Stimulated activated CD4-positive, alpha-beta T cell treated with anti-CD3 and anti-CD28 coated beads, Interleukin-15, amount 100 ng/mL, for 1 hour (primary cell): Measurements from ENCODE around the gene ZMYM5.
"Not testable (repeated sequence)": the region's sequence is repeated elsewhere in the genome, so short reads cannot be mapped to it uniquely, and the experiment has no call there.

Source experiments
- DNase-seq, 2 donors: peaks; one replicate each; pipeline ENCODE4 v3.0.0-alpha.2; 2020; ENCODE audit warnings: low read depth in 1 of 2, low spot score in 1 of 2

The ZMYM5 gene

GRCh38 chr13:19863323-19864023 lies at the start of gene ZMYM5:
Gene ZMYM5 (minus strand): TSS chr13:19863649. CDS start chr13:19852180, 11,469 bp downstream.
- peak; percentile 87 to 91 for DNase-seq

- no peak for DNase-seq
Observed at GRCh38 chr13:19910336-19911072, 47.1 kb upstream of the ZMYM5 start.

GRCh38 chr13:19908350-19908986 lies 45.0 kb upstream of the ZMYM5 start:
- no peak for DNase-seq

GRCh38 chr13:19905487-19906195 lies 42.2 kb upstream of the ZMYM5 start:
- not testable (repeated sequence) for DNase-seq

- no peak for DNase-seq
Observed at GRCh38 chr13:19890030-19890429, 26.6 kb upstream of the ZMYM5 start.

GRCh38 chr13:19888799-19889198 lies 25.4 kb upstream of the ZMYM5 start:
- no peak for DNase-seq

GRCh38 chr13:19882231-19882630 lies 18.8 kb upstream of the ZMYM5 start:
- no peak for DNase-seq

GRCh38 chr13:19881641-19882040 lies 18.2 kb upstream of the ZMYM5 start:
- no peak for DNase-seq

GRCh38 chr13:19864746-19865309 lies 1.4 kb upstream of the ZMYM5 start:
- peak; percentile 35 to 39 for DNase-seq

- DNase-seq, result peak; percentile 40 to 45
Observed at GRCh38 chr13:19864024-19864745, 736 bp upstream of the ZMYM5 start.

GRCh38 chr13:19862481-19863313 lies 752 bp downstream of the ZMYM5 start:
- DNase-seq, result peak; percentile 12 to 20

GRCh38 chr13:19861762-19862161 lies 1.7 kb downstream of the ZMYM5 start:
- DNase-seq, result no peak

- no peak for DNase-seq
Observed at GRCh38 chr13:19860884-19861655, 2.4 kb downstream of the ZMYM5 start.

GRCh38 chr13:19857637-19858036 lies 5.8 kb downstream of the ZMYM5 start:
- DNase-seq, result not testable (repeated sequence)

- no peak for DNase-seq
Observed at GRCh38 chr13:19852766-19853165, 10.7 kb downstream of the ZMYM5 start.

- no peak for DNase-seq
Observed at GRCh38 chr13:19845758-19846157, 17.7 kb downstream of the ZMYM5 start.

GRCh38 chr13:19838865-19839275 lies 24.6 kb downstream of the ZMYM5 start:
- no peak for DNase-seq

GRCh38 chr13:19836472-19836871 lies 27.0 kb downstream of the ZMYM5 start:
- DNase-seq, result no peak

- no peak for DNase-seq
Observed at GRCh38 chr13:19834704-19835103, 28.7 kb downstream of the ZMYM5 start.
